Activated CD4-positive, alpha-beta T cell treated with anti-CD3 and anti-CD28 coated beads, Interleukin-2, amount 10 ng/mL, durations not matched to agents 24 days and 14 days (primary cell): ENCODE measurements around the gene RHPN2. TPM values are rescaled to one million over a fixed set of nuclear protein-coding genes. Genes with fewer than 3 reads are reported as not detected.
A peak's percentile ranks its signal among the peaks of the same experiment; 100 is the strongest.
"Not testable (repeated sequence)": the region's sequence is repeated elsewhere in the genome, so short reads cannot be mapped to it uniquely, and the experiment has no call there.

Source experiments
- DNase-seq: peaks from one replicate; pipeline ENCODE4 v3.0.0; 2022
- H3K27ac Mint-ChIP-seq: one replicate; pipeline ENCODE4 v1.8.0; 2022; ENCODE audit warnings: mild to moderate bottlenecking, mixed read lengths
- H3K27me3 Mint-ChIP-seq: one replicate; pipeline ENCODE4 v1.8.0; 2022; ENCODE audit warnings: mixed read lengths
- H3K36me3 Mint-ChIP-seq: one replicate; pipeline ENCODE4 v1.8.0; 2022; ENCODE audit warnings: low read depth, mild to moderate bottlenecking, mixed read lengths
- H3K4me1 Mint-ChIP-seq: one replicate; pipeline ENCODE4 v1.8.0; 2021; ENCODE audit warnings: mixed read lengths
- H3K4me3 Mint-ChIP-seq: one replicate; pipeline ENCODE4 v1.8.0; 2022; ENCODE audit warnings: mild to moderate bottlenecking, moderate library complexity, mixed read lengths
- H3K9me3 Mint-ChIP-seq: one replicate; pipeline ENCODE4 v1.8.0; 2021; ENCODE audit warnings: mixed read lengths
- intact Hi-C: fragments of 100-400 bp; cut with micrococcal nuclease; formaldehyde crosslinking; loops from one replicate; pipeline ENCODE4 v1.15.1; 2023
- total RNA-seq: library from RNA; stranded (reverse); gene quantifications from 2 replicates; pipeline ENCODE4 v1.2.3, GENCODE V29; 2022

Gene RHPN2
- total RNA-seq, 1 donor from 2014 or later, result 2.8 TPM

DNA sequence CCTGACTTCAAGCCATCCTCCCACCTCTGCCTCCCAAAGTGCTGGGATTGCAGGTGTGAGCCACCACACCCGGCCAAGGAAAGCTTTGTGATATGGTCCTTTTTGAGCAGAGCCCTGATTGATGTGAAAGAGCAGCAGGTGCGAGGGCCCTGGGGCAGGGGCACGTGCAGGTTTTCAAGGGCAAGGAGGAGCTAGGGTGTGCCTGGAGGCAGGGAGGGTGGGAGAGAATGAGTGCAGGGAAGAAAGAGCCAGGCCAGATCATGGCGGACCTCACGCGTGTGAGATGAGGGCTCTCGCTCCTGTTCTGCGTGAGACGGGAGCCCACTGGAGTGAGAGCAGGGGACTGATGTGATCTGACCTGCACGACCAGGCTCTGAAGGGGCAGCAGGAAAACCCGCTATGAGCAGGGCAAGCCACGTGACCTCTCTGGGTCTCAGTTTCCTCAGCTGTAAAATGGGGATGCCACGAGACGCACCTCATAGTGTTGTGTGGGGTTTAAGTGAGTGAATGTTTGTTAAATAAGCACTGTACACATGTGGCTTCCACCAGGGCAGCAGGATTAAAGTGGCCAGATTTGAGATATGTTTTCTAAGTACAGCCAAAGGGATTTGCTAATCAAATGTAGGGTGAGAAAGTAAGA, 66.9 kb downstream of the RHPN2 start:
- no peaks in the 10 kb centered on the region for H3K9me3 Mint-ChIP-seq
- no peak overlapping the region for H3K27ac Mint-ChIP-seq
- H3K4me1 Mint-ChIP-seq, result peaks cover 13% of the 10 kb centered on the region

GRCh38 chr19:32997061-32997464, 67.6 kb downstream of the RHPN2 start:
- intact Hi-C loops, H3K36me3 Mint-ChIP-seq, H3K9me3 Mint-ChIP-seq, H3K27me3 Mint-ChIP-seq, H3K27ac Mint-ChIP-seq, DNase-seq, H3K4me3 Mint-ChIP-seq: not testable (repeated sequence)
- H3K4me1 Mint-ChIP-seq, result peaks cover 13% of the 10 kb centered on the region

More for the DNA sequence above, 66.9 kb downstream of the RHPN2 start:
- DNase-seq, result no peak
- no peaks in the 10 kb centered on the region for H3K36me3 Mint-ChIP-seq
- intact Hi-C loops, result no loop called here
- H3K4me3 Mint-ChIP-seq, result no peak overlapping the region
- no peaks in the 10 kb centered on the region for H3K27me3 Mint-ChIP-seq

- H3K4me3 Mint-ChIP-seq, H3K27ac Mint-ChIP-seq, intact Hi-C loops, H3K36me3 Mint-ChIP-seq, H3K9me3 Mint-ChIP-seq, DNase-seq, H3K27me3 Mint-ChIP-seq: not testable (repeated sequence)
- H3K4me1 Mint-ChIP-seq, result peaks cover 17% of the 10 kb centered on the region
These were observed 68.7 kb downstream of the RHPN2 start for GRCh38 chr19:32995966-32996365.

- H3K4me1 Mint-ChIP-seq, result peaks cover 5% of the 10 kb centered on the region
- H3K9me3 Mint-ChIP-seq, result no peaks in the 10 kb centered on the region
- H3K4me3 Mint-ChIP-seq, result no peak overlapping the region
- H3K36me3 Mint-ChIP-seq, result no peaks in the 10 kb centered on the region
- DNase-seq, result no peak
- H3K27ac Mint-ChIP-seq, result no peak overlapping the region
- intact Hi-C loops, result no loop called here
- no peaks in the 10 kb centered on the region for H3K27me3 Mint-ChIP-seq
These were observed 76.0 kb downstream of the RHPN2 start for GRCh38 chr19:32988724-32989123.

DNA sequence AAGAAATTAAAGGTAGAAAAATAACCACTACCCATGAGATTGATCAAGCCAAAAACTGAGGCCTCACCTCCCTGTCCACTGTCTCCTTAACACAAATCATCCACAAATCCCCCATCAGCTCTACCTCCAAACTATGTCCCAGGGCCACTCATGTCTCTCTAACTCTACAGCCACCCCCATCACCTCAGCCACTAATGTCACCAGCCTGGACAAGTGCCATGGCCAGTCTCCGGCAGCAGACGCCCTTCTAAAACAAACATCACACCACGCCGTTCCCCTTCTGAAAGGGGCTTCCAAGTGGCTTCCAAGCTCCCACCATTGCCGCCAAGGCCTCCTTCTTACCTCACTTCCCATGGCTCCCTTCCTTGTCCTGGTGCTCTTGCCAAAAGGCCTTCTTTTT, 76.4 kb downstream of the RHPN2 start:
- H3K27ac Mint-ChIP-seq, H3K4me3 Mint-ChIP-seq, H3K4me1 Mint-ChIP-seq, H3K36me3 Mint-ChIP-seq, DNase-seq, H3K27me3 Mint-ChIP-seq, H3K9me3 Mint-ChIP-seq, intact Hi-C loops: not testable (repeated sequence)

GRCh38 chr19:32982488-32982887, 82.2 kb downstream of the RHPN2 start:
- DNase-seq, H3K4me1 Mint-ChIP-seq, H3K27ac Mint-ChIP-seq, H3K4me3 Mint-ChIP-seq, H3K27me3 Mint-ChIP-seq, H3K36me3 Mint-ChIP-seq, H3K9me3 Mint-ChIP-seq, intact Hi-C loops: not testable (repeated sequence)

DNA sequence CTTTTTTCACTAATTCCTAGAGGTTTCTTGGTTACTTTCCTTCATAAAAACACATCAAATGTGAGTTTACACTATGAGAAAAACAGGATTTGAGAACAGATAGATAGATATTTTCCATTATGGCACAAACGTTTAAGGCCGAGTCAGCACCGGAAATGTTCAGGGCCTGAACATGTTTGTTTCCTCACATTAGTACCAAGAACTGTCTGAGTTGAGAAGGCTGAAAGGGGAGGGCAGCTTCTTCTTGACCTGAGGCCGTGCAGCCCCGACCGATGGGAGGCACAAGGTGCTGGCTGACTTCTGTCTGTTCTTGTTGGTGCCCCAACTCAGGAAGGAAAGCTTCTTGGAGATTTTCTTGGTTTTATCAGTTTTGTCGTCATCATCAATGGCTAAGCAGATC, 84.9 kb downstream of the RHPN2 start:
- not testable (repeated sequence) for H3K4me1 Mint-ChIP-seq, H3K27me3 Mint-ChIP-seq, H3K4me3 Mint-ChIP-seq, H3K36me3 Mint-ChIP-seq, DNase-seq, H3K9me3 Mint-ChIP-seq, H3K27ac Mint-ChIP-seq
- intact Hi-C loops, result loop anchor here (10.0 kb wide), 1 partner anchor 395 kb away; the partner anchor contains the start of gene CEBPG

GRCh38 chr19:32977813-32978212, 86.9 kb downstream of the RHPN2 start:
- H3K27me3 Mint-ChIP-seq, DNase-seq, H3K9me3 Mint-ChIP-seq, H3K36me3 Mint-ChIP-seq, H3K4me3 Mint-ChIP-seq, H3K27ac Mint-ChIP-seq, H3K4me1 Mint-ChIP-seq: not testable (repeated sequence)
- intact Hi-C loops, result loop anchor here (10.0 kb wide), 1 partner anchor 397 kb away; the partner anchor contains the start of gene CEBPG

- H3K4me1 Mint-ChIP-seq, result peaks cover 5% of the 10 kb centered on the region
- no peak overlapping the region for H3K4me3 Mint-ChIP-seq
- intact Hi-C loops, result loop anchor here (10.0 kb wide), 1 partner anchor 398 kb away; the partner anchor contains the start of gene CEBPG
- no peak overlapping the region for H3K27ac Mint-ChIP-seq
- H3K9me3 Mint-ChIP-seq, result no peaks in the 10 kb centered on the region
- peaks cover 5% of the 10 kb centered on the region for H3K36me3 Mint-ChIP-seq
- DNase-seq, result no peak
- H3K27me3 Mint-ChIP-seq, result no peaks in the 10 kb centered on the region
These were observed 87.4 kb downstream of the RHPN2 start for GRCh38 chr19:32977280-32977679.

DNA sequence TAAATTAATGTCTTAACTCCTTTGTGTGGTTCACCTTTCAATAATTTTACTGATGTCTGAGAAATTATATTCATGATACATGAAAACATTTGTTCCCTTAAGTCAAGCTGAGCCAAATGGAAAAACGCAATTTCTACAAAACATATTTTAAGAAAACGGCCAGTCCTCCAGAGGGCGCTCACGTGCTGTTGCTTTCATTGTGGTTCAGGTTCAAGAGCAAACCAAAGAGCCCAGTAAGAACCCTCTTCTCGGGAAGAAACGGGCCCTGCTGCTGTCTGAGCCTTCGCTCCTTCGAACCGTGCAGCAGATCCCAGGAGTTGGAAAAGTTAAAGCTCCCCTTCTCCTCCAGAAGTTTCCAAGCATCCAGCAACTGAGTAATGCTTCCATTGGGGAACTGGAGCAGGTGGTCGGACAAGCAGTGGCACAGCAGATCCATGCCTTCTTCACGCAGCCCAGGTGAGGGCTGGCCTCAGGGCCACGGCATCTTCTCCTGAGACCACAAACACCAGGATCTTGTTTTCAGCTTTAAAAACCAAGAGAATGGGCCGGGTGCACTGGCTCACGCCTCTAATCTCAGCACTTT, 88.4 kb downstream of the RHPN2 start:
- intact Hi-C loops, result loop anchor here (1.0 to 10.0 kb wide), 2 partner anchors 143 to 398 kb away; partner anchors contain the start of gene CEBPG
- DNase-seq, result peak; percentile 93
- H3K4me1 Mint-ChIP-seq, result peaks cover 12% of the 10 kb centered on the region
- peaks cover 7% of the 10 kb centered on the region for H3K36me3 Mint-ChIP-seq
- no peaks in the 10 kb centered on the region for H3K27me3 Mint-ChIP-seq
- no peak overlapping the region for H3K27ac Mint-ChIP-seq
- no peaks in the 10 kb centered on the region for H3K9me3 Mint-ChIP-seq
- H3K4me3 Mint-ChIP-seq, result no peak overlapping the region

DNA sequence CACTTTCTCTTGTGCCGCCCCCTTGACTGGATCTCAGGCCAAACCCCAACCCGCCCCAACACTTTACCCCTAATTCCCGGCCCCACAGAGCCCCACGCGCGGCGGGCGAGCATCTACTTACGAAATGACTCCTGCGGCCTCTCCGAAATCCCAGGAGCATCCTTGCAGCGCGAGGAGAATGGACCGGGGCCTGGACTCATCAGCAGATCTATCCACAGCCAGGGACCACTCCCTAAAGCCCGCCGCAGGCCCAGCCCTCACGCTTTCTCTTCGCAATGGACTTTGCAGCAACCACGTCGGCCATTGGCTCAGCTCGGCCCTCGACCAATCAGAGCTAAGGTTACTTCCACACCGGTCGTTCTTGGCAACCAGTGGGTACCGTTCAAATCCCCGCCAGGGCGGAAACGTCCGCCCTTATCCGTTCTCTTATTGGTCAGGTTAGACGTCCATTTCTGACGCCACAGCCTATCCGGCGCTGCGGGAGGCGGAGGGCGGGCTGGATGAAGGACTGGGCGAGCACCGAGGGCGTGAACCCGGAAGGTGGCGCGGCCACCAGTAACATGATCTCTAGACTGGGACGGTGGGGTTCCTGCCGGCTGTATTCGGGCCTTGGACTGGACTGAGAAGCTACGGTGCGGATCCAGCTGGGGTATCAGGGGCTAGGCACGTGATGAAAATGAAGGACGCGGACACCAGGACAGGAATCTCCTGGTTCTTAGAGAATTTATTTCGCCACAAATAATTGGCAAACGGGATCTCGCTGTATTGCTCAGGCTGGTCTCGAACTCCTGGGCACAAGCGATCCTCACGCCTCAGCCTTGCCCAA, 92.8 kb downstream of the RHPN2 start, which contains the start of the genes CEP89 and FAAP24:
Gene CEP89 (minus strand): TSS at position 244 of the 826 bp plus-strand sequence. CDS start 84 bp downstream, at position 160.
Gene FAAP24 (plus strand): TSS at position 528 of the 826 bp plus-strand sequence. CDS start 955 bp downstream, outside the sequence.
- H3K4me1 Mint-ChIP-seq, result peaks cover 19% of the 10 kb centered on the region
- H3K36me3 Mint-ChIP-seq, result peaks cover 12% of the 10 kb centered on the region
- peak within 1 kb of the TSS; percentile 95 for H3K27ac Mint-ChIP-seq
- no peaks in the 10 kb centered on the region for H3K9me3 Mint-ChIP-seq
- intact Hi-C loops, result loop anchor here (1.0 to 10.0 kb wide), 6 partner anchors 109 to 403 kb away; partner anchors contain the start of genes ANKRD27, CEBPG, GPATCH1 and NUDT19
- H3K4me3 Mint-ChIP-seq, result peak within 1 kb of the TSS; percentile 100
- no peaks in the 10 kb centered on the region for H3K27me3 Mint-ChIP-seq
- peak; percentile 100 for DNase-seq

- Mint-ChIP-seq H3K27me3 (no peaks in the 10 kb centered on the region), H3K4me1 (peaks cover 17% of the 10 kb centered on the region), H3K36me3 (peaks cover 10% of the 10 kb centered on the region), H3K9me3 (no peaks in the 10 kb centered on the region), H3K4me3 (peak overlapping the region; percentile 100), H3K27ac (peak overlapping the region; percentile 95)
- intact Hi-C loops, result loop anchor here (5.0 to 10.0 kb wide), 4 partner anchors 279 to 404 kb away; partner anchors contain the start of genes ANKRD27, CEBPG, NUDT19 and PDCD5
- no peak for DNase-seq
These were observed 93.6 kb downstream of the RHPN2 start for GRCh38 chr19:32971012-32971595.

DNA sequence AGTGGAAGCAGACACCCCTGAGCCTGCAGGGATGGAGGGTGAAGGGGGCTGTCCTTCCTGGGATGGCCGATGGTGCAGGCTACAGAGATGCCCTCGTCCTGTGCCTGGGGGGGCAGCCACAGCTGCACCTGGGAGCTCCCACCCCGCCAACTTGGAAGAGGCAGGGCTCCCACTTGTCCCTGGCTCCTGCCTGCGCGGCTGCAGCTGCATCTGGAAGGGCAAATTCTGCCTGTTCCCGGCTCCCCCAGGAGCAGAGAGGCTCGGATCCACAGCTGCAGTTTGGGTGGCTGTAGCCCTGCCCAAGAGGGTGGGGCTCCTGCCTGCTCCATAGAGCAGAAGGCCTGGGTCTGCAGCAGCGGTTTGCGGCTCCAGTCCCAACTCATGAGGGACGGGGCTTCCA, 95.1 kb downstream of the RHPN2 start:
- Mint-ChIP-seq H3K4me1 (peaks cover 13% of the 10 kb centered on the region), H3K36me3 (peaks cover 8% of the 10 kb centered on the region), H3K27me3 (no peaks in the 10 kb centered on the region), H3K9me3 (no peaks in the 10 kb centered on the region), H3K4me3 (no peak overlapping the region), H3K27ac (no peak overlapping the region)
- DNase-seq, result no peak
- intact Hi-C loops, result no loop called here
